GM19438 (cell line): Measurements from ENCODE around the gene TECR.
"Not testable (repeated sequence)": the region's sequence is repeated elsewhere in the genome, so short reads cannot be mapped to it uniquely, and the experiment has no call there.

Source experiments
- ATAC-seq: cut with Tn5 transposase; IDR thresholded peaks from one replicate; pipeline ENCODE4 v1.9.1; 2021; ENCODE audit warnings: low read depth; ENCODE audit not compliant: unreplicated experiment

Gene TECR

DNA sequence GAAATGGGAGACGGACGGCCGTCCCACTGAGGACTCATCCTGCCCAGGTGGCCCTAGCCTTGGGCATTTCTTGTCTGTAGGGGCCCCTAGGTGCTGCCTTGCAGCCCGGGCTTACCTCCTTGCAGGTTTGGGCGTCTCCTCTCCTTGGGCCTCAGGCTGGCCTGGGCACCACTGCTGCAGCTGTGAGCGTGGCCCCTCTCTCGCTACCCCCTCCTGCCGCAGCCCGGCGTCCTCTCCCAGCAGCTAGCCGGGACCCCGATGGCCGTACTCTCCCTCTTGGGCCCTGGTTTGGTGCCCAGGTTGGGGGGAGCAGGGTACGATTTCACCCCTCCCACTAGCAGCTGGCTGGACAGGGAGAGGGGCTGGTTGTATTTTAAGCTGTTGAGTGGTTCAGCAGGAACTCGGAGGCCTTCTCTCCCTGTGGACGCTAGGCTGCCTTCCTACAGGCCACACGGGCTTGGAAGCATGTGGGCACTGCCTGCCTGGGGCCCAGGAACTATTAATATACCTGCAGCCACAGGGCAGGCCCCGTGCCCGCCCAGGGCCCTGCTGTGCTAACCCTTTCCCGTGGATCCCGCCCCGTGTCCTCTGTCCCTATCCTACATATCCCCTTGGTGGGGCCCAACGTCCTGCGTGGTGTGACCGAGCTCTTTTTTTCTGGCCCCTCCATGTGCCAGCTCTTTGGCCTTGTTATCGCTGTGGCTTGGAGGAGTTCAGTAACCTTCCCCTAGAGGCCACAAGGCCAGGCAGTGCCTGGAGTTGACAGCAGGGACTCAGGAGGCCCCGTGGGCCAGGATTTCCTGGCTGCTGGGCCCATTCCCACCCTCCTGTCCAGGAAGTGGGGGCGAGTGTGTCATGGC, 30.8 kb downstream of the TECR start:
- ATAC-seq = no peak

GRCh38 chr19:14560776-14561108, 31.3 kb downstream of the TECR start:
- no peak for ATAC-seq

DNA sequence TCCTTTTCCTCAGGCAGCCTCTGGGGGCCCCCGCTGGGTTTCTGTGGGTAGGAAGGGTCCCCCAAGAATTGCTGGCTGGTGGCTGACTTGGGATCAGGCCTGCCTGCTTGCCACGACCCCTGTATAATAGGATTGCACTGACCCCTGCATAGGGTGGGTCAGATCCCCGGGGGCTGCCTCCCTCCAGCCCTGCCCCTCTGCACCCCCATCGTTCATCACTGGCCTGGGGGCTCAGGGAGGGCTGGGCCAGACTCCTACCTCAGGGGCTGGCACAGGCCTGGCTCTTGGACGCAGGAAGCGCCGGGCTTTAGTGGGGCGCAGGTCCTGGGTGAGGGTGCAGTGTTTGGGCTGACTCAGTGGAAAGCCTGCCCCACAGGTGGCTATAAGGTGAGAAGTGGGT, 31.9 kb downstream of the TECR start:
- ATAC-seq = no peak

GRCh38 chr19:14561847-14562351, 32.5 kb downstream of the TECR start:
- no peak for ATAC-seq

- no peak for ATAC-seq
Measured at GRCh38 chr19:14562660-14563589, 33.5 kb downstream of the TECR start.

DNA sequence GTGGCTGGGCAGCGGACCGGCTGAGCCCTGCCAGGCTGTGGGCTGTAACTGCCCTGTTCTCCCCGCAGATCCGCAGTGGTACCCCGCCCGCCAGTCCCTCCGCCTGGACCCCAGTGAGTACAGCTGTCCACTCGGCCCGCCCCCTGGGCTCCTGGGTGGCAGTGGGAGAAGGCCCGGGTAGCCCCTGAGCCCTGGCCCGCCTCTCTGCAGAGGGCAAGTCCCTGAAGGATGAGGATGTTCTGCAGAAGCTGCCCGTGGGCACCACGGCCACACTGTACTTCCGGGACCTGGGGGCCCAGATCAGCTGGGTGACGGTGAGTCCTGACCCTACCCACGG, 34.2 kb downstream of the TECR start:
- no peak for ATAC-seq

DNA sequence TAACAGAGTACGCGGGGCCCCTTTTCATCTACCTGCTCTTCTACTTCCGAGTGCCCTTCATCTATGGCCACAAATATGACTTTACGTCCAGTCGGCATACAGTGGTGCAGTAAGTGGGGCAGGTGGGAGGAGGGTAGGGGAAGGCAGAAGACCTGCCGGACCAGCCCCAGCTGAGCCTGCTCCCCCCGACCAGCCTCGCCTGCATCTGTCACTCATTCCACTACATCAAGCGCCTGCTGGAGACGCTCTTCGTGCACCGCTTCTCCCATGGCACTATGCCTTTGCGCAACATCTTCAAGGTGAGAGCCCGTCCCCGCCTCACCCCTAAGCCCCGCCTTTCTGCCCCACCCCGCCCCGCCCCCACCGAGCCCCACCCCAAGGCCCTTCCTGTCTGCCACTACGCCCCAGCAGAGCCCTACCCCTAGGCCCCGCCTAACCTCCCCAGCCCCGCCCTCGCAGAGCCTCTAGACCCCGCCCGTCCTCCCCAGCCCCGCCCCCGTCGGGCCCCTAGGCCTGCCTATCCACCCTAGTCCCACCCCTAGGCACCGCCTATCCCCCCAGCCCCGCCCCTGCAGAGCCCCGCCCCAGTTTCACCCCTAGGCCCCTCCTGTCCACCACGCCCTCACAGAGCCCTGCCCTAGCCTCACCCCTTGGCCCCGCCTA, 34.7 kb downstream of the TECR start:
- no peak for ATAC-seq

- not testable (repeated sequence) for ATAC-seq
Measured at GRCh38 chr19:14564652-14565297, 35.4 kb downstream of the TECR start.

GRCh38 chr19:14565298-14565679, 35.9 kb downstream of the TECR start:
- ATAC-seq = no peak

DNA sequence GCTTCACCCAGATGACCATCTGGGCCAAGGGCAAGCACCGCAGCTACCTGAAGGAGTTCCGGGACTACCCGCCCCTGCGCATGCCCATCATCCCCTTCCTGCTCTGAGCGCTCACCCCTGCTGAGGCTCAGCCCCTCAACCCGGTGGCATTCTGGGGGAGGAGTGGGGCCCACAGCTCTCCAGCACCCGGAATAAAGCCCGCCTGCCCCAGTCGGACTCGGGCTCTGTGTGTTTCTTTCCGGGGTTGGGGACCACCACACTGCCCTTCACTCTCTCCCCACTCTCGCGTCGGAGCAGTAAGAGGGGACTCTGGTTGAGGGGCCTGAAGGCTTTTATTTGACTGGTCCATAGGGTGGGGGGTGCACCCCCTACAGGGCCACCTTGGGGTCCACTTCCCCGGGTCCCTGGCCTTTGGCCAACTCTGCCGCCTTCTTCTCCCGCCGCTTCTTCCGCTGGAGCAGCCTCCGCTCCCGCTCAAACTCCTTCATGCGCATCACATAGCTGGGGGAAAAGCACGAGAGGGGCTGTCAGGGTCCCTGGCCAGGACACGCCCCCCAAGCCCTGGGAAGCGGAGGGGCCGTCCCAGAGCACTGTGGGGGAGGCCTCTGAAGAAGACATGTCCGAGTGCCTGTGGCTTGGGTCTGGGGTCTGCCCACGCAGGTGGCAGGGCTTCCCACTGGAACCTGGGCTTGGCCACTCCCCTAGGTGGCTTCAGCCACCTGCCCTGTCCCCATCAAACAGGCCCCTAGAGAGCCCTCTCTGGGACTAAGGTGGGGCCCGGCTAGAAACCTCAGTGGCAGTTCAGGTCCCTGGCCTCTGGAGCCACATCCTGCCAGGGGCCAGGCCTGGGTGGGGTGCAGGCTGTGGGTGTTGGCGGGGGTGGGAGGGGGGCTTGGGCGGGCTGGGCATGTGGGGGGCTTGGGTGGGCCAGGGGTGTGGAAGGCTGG, 36.6 kb downstream of the TECR start:
- ATAC-seq = no peak

GRCh38 chr19:14566712-14567077, 37.3 kb downstream of the TECR start:
- ATAC-seq = no peak

DNA sequence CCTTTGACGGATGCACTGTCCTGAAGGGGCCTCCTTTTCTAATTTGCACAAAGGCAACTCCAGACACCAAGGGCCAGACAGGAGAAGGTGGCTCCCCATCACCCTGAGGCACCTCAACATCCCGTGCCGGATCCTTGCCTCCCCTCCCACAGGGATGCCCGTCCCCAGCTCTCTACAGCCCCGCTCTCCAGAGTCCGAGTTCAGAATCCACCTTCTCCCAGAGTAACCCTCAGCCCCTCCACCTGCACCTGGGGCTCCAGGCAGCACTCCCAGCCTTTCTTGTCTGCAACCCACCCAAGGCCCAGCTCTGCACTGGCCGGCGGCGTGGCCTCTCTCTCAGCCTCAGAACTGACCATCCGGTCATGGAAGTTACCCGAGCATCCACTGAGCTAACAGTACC, 37.7 kb downstream of the TECR start:
- ATAC-seq = no peak

DNA sequence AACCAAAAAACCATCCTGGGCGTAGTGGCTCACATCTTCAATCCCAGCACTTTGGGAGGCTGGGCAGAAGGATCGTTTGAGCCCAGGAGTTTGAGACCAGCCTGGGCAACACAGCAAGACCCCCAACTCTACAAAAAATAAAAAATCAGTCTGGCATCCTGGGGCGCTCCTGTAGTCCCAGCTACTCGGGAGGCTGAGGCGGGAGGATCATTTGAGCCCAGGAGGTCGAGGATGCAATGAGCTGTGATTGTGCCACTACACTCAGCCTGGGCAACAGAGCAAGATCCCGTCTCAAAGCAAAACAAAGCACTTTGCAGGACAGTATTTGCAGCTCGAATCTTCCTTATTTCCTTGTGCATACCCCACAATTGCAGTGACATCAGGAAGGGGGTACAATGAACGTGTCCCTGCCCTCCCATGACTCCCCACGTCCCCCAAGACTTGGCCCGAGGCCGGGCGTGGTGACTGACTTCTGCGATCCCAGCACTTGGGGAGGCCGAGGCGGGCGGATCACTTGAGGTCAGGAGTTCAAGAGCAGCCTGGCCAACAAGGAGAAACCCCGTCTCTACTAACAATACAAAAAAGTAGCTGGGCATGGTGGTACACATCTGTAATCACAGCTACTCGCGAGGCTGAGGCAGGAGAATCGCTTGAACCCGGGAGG, 41.6 kb downstream of the TECR start:
- no peak for ATAC-seq

DNA sequence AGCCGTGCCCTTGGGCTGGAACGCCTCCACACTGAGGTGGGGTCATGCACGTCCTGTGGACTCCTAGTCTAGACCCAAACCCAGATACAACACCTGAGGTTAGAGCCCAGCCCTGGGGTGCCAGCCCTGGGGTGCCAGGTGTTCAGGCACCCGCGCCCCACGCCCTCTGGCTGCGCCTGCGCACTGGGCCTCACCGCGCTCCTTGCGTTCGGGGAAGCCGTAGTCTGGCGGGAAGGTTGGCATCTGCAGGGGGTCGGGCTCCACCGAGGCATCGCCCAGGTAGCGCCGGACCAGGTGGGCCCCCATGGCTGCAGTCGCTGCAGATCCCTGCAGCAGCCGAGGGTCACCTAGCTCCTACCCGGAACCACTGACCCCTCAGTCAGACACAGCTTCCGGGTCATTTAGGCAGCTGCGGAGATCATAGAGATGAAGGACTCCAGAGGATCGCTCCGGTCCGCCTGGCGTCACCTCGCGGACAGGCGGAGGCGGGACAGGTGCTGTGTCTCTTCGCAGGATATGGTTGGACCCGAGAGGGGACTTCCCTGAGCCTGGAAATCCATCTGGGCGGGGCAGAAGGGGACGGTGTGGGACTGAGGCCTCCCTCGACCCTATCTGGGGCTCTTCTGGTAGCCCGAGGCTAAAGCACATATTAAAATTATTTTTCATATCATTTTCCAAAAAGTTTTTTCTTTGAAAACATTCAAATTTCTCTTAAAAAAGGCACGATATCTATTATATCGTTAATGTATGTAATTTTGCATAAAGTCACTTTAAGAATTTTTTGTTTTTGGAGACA, 42.5 kb downstream of the TECR start, which contains the start of gene NDUFB7:
TSS of gene NDUFB7 (minus strand) at position 372 of the 796 bp plus-strand sequence. CDS start at position 306, 66 bp downstream.
- peak; percentile 73 for ATAC-seq

GRCh38 chr19:14575428-14575980, 46.1 kb downstream of the TECR start:
- ATAC-seq = no peak

DNA sequence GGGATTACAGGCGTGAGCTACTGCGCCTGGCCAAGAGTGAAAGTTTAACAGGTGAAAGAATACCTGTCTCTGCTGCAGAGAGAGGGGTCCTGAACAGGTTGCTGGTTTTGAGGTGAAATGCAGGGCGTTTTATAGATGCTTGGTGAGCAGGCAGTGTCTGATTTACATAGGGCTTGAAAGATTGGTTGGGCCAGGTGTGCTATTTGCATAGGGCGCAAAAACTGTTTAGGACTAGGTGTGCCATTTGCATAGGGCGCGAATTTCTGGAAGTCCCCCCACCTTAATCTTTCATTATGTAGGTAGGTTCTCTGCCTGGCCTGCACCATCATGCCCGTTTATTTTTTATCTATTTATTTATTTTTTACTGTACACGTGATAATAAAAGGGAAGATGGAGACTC, 47.0 kb downstream of the TECR start:
- ATAC-seq = no peak

DNA sequence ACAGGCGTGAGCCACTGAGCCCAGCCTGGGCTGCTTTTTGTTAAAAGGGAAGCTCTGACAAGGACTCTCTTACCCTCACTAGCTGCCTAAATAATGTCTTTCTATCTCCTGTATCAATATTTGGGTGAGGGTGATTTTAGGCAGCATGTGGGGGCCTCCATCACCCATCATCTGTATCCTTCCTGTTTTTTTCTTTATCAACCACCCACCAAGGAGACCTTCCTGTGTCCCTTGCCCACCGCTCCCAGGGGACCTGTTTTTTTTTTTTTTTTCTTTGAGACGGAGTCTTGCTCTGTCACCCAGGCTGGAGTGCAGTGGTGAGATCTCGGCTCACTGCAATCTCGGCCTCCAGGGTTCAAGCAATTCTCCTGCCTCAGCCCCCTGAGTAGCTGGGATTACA, 47.9 kb downstream of the TECR start:
- ATAC-seq = no peak

GRCh38 chr19:14577885-14578427, 48.6 kb downstream of the TECR start:
- no peak for ATAC-seq
